Mucosa of descending colon (tissue), 3 donors: ENCODE measurements around the gene NHLRC1. TPM values are rescaled to one million over a fixed set of nuclear protein-coding genes. Genes with fewer than 3 reads are reported as not detected.

ENCODE experiments used
- ATAC-seq: fragments of 200-7000 bp; cut with Tn5 transposase; one replicate; pipeline ENCODE4 v1.9.1; 2020; ENCODE audit warnings: mild to moderate bottlenecking, moderate library complexity
- DNase-seq, 3 donors: peaks; one replicate each; pipeline ENCODE4 v3.0.0-alpha.2; 2020
- H3K36me3 ChIP-seq: fragments of 200-600 bp; one replicate; pipeline ENCODE4 v1.8.0; 2021; ENCODE audit warnings: low read depth, mild to moderate bottlenecking
- H3K4me1 ChIP-seq: fragments of 200-600 bp; one replicate; pipeline ENCODE4 v1.8.0; 2021; ENCODE audit warnings: low read depth, mild to moderate bottlenecking
- H3K4me3 ChIP-seq: fragments of 200-600 bp; one replicate; pipeline ENCODE4 v1.8.0; 2021; ENCODE audit warnings: mild to moderate bottlenecking
- H3K9me3 ChIP-seq: fragments of 200-600 bp; one replicate; pipeline ENCODE4 v1.8.0; 2021; ENCODE audit warnings: mild to moderate bottlenecking
- intact Hi-C, 2 donors: fragments of 100-400 bp; cut with DNase I in 1 of 2; cut with micrococcal nuclease in 1 of 2; formaldehyde crosslinking; loops; one replicate each; pipeline versions ENCODE4 v1.11.0 to v1.11.1; 2022; cut with DNase I, micrococcal nuclease
- total RNA-seq, 3 donors: library from RNA; stranded (reverse); fragmentation: NEBNext Ultra II Directional in 2 of 3; extraction: Animal tissue kit (Norgen Biotek cat#: 25700) in 2 of 3; gene quantifications; one replicate each; pipeline versions ENCODE4 v1.2.1 to v1.2.4, GENCODE V29; 2021 to 2023
- TF ChIP-seq, protein P1 (sequence below): fragments of 200-600 bp; IDR thresholded peaks from one replicate; pipeline ENCODE4 v1.8.0; 2022; ENCODE audit warnings: antibody characterized with exemption, mild to moderate bottlenecking
- donor health status: DM: no; HTN: no; CAD: no; lungs with moderate emphysema.
- donor health status: DM: no; HTN: no; CAD: no.
- donor health status: DM: no; HTN: yes; CAD: no.

The NHLRC1 gene
- total RNA-seq, 3 donors from 2014 or later, result 1.8 to 3.6 (median 2.3) TPM

DNA sequence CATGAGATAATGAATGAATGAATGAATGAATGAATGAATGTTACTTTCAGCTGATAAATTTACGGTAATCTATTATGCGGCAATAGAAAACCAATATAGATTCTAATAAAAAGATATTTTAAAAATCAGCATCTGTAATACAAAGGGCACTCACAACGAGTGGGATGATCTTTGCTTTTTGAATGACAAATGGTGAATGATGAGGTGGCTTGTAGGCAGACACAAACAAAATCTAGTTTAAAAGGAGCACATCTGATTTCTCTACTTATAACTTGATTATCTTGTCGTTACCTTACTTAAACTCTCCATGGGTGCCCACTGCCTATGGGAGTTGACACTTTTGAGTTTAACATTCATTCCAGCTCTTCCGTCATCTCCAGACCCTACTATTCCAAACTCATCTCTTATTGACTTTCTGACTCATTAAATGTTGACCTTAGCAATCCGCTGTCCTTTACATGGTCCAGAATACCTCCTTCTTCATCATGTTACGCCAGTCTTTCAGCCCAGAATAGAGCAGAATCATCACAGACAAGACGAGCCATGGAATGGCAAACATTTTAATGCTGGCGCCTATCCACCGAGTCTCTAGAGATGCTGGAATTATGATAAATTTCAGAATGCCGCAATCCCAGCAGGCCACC, 41.3 kb downstream of the NHLRC1 start:
- H3K4me3 ChIP-seq, result no peak overlapping the region
- DNase-seq (no peak), ATAC-seq (no peak)
- intact Hi-C loops, result no loop called here
- TF ChIP-seq, protein P1, sequence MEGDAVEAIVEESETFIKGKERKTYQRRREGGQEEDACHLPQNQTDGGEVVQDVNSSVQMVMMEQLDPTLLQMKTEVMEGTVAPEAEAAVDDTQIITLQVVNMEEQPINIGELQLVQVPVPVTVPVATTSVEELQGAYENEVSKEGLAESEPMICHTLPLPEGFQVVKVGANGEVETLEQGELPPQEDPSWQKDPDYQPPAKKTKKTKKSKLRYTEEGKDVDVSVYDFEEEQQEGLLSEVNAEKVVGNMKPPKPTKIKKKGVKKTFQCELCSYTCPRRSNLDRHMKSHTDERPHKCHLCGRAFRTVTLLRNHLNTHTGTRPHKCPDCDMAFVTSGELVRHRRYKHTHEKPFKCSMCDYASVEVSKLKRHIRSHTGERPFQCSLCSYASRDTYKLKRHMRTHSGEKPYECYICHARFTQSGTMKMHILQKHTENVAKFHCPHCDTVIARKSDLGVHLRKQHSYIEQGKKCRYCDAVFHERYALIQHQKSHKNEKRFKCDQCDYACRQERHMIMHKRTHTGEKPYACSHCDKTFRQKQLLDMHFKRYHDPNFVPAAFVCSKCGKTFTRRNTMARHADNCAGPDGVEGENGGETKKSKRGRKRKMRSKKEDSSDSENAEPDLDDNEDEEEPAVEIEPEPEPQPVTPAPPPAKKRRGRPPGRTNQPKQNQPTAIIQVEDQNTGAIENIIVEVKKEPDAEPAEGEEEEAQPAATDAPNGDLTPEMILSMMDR, result no peak
- H3K36me3 ChIP-seq, result no peaks in the 10 kb centered on the region
- H3K9me3 ChIP-seq, result no peaks in the 10 kb centered on the region
- H3K4me1 ChIP-seq, result no peaks in the 10 kb centered on the region

DNA sequence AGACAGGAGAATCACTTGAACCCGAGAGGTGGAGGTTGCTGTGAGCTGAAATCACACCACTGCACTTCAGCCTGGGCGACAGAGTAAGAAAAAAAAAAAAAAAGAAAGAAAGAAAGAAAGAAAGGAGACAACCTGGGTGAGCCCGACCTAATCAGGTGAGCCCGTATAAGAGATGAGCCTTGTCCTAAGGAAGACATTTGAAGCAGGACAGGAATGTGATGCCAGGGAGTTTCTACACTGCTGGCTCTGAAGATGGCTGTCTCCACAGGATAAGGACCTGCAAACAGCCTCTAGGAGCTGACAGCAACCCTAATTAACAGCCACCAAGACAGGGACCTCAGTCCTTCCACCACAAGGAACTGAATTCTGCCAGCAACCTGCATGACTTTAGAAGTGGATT, 41.9 kb downstream of the NHLRC1 start:
- ATAC-seq, result no peak

DNA sequence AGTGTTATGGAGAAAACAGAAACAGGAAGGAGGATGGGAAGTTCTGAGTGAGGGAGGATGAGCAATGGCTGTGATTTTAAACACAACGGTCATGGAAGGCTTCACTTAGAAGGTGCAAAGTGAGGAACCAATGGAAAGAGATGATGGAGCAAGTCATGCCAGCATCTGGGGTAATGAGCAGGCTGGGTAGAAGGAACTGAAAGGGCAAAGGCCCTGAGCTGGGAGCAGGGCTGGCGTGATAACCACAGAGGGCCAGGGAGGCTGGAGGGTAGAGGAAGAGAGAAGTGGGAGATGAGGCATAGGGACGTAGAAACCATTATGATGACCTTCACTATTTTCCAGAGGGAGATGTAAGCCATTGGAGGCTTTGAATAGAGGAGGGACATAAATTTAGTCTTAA, 43.6 kb downstream of the NHLRC1 start:
- intact Hi-C loops, result no loop called here
- DNase-seq, result no peak
- H3K9me3 ChIP-seq, result peaks cover 7% of the 10 kb centered on the region
- no peaks in the 10 kb centered on the region for H3K36me3 ChIP-seq
- ATAC-seq, result no peak
- TF ChIP-seq, protein P1, result no peak
- H3K4me3 ChIP-seq, result no peak overlapping the region
- H3K4me1 ChIP-seq, result no peaks in the 10 kb centered on the region

More for the DNA sequence above, 41.9 kb downstream of the NHLRC1 start:
- intact Hi-C loops, result no loop called here
- no peak for DNase-seq
- H3K4me1 ChIP-seq, result no peaks in the 10 kb centered on the region
- no peak overlapping the region for H3K4me3 ChIP-seq
- H3K36me3 ChIP-seq, result no peaks in the 10 kb centered on the region
- TF ChIP-seq, protein P1, result no peak
- H3K9me3 ChIP-seq, result peaks cover 2% of the 10 kb centered on the region

DNA sequence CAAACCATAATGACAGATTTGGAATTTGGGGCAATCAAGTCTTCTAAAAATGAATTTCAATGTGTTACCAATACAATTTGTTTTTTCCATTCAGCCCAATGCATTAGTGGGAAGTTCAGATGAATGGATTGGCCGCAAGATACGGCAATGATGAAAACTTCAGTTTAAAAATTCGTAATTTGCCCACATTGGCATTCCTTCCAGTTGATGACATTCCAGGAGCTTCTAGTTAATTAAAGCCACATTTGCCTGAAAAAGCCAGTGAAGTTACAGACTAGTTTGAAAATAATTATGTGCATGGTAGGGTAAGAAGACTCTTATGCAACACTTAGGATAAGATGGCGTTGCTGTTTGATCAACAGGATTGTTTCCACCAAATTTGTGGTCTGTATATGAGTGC, 46.2 kb downstream of the NHLRC1 start:
- peaks cover 7% of the 10 kb centered on the region for H3K9me3 ChIP-seq
- TF ChIP-seq, protein P1, result no peak
- no peaks in the 10 kb centered on the region for H3K36me3 ChIP-seq
- no peak overlapping the region for H3K4me3 ChIP-seq
- ATAC-seq (no peak), DNase-seq (no peak)
- H3K4me1 ChIP-seq, result no peaks in the 10 kb centered on the region
- intact Hi-C loops, result no loop called here

DNA sequence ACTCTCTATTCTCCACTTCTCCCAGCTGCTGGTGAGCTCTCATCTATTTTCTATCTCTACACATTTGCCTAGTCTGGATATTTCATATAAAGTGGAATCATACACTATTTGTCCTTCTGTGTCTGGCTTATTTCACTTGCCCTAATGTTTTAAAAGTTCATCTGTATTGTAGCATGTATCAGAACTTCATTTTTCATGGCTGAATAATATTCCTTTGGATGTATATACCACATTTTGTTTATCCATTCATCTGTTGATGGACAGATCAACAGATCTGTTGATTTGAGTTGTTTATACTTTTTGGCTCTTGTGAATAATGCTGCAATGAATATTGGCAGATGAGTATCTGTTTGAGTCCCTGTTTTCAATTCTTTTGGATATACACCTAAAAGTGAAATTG, 49.6 kb downstream of the NHLRC1 start:
- Histone ChIP-seq H3K9me3 (peaks cover 7% of the 10 kb centered on the region), H3K4me1 (no peaks in the 10 kb centered on the region), H3K36me3 (no peaks in the 10 kb centered on the region), H3K4me3 (no peak overlapping the region)
- ATAC-seq (no peak), DNase-seq (no peak)
- TF ChIP-seq, protein P1, result no peak
- intact Hi-C loops, result no loop called here

DNA sequence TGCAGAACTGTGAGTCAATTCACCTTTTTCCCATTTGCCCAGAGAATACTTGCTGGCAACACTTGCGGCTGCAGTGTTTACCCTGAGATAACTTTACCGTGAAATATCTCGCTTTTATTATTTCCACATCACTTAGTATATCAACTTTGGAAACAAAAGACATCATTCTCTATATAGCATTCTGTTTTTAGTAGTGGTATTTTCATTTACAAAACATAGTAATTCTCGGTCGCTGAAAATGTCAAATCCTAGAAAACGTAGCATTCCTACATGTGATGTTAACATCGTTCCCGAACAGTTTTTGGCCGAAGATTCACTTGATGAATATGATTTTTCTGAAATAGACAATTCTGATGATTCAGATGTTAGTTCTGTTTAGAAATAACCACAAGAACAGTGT, 52.0 kb downstream of the NHLRC1 start:
- Histone ChIP-seq H3K9me3 (peaks cover 4% of the 10 kb centered on the region), H3K4me3 (no peak overlapping the region), H3K36me3 (no peaks in the 10 kb centered on the region), H3K4me1 (no peaks in the 10 kb centered on the region)
- intact Hi-C loops, result no loop called here
- TF ChIP-seq, protein P1, result no peak
- DNase-seq, result no peak
- ATAC-seq, result no peak
